Measurements from ENCODE around the gene KMO. TPM values are rescaled to one million over a fixed set of nuclear protein-coding genes. Genes with fewer than 3 reads are reported as not detected.

The KMO gene
- total and polyA plus RNA-seq, 12 donors, result 0.41 to 3.6 (median 1.6) TPM

- 0 to 1% (median 0%) methylated on average over 15 to 42 of the region's 42 CpGs for WGBS, 4 donors
- intact Hi-C loops (cut with DNase I), result no loop called here
Measured at GRCh38 chr1:241639623-241640148, 107.5 kb downstream of the KMO start.

GRCh38 chr1:241640149-241640866 lies 108.1 kb downstream of the KMO start, which contains the start of the genes CHML and OPN3:
Gene CHML (minus strand): TSS chr1:241640369. CDS start chr1:241635766, 4,603 bp downstream.
Gene OPN3 (minus strand): TSS chr1:241640369. CDS start chr1:241640254, 115 bp downstream.
- WGBS, 4 donors, result 4 to 24% (median 8%) methylated on average over 14 to 81 of the region's 81 CpGs
- TF ChIP-seq POLR2A (IDR thresholded peaks at IDR 0.05), result peak; percentile 90 to 96
- TF ChIP-seq, protein P1, sequence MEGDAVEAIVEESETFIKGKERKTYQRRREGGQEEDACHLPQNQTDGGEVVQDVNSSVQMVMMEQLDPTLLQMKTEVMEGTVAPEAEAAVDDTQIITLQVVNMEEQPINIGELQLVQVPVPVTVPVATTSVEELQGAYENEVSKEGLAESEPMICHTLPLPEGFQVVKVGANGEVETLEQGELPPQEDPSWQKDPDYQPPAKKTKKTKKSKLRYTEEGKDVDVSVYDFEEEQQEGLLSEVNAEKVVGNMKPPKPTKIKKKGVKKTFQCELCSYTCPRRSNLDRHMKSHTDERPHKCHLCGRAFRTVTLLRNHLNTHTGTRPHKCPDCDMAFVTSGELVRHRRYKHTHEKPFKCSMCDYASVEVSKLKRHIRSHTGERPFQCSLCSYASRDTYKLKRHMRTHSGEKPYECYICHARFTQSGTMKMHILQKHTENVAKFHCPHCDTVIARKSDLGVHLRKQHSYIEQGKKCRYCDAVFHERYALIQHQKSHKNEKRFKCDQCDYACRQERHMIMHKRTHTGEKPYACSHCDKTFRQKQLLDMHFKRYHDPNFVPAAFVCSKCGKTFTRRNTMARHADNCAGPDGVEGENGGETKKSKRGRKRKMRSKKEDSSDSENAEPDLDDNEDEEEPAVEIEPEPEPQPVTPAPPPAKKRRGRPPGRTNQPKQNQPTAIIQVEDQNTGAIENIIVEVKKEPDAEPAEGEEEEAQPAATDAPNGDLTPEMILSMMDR (IDR thresholded peaks at IDR 0.05), result no peak

More at GRCh38 chr1:241639623-241640148, 107.5 kb downstream of the KMO start:
- H3K27me3 ChIP-seq, result no peaks in the 10 kb centered on the region
- peaks cover 11 to 15% of the 10 kb centered on the region in 2 donors for H3K4me1 ChIP-seq (replicated peaks in 1 of 2)
- no peaks in the 10 kb centered on the region for H3K36me3 ChIP-seq (replicated peaks in 1 of 2)
- H3K27ac ChIP-seq, result peak overlapping the region in 4 of 5 donors; percentile 65 to 89 (median 76)
- TF ChIP-seq, protein P1 (IDR thresholded peaks at IDR 0.05), result peak in 1 of 6 experiments; percentile 33
- no peak for TF ChIP-seq POLR2A (IDR thresholded peaks at IDR 0.05)
- H3K4me3 ChIP-seq, result peak overlapping the region; percentile 29 to 97 (median 71)
- DNase-seq, result peak in 5 of 7 donors; percentile 36 to 63 (median 44)
- H3K9me3 ChIP-seq (replicated peaks in 1 of 3), result no peaks in the 10 kb centered on the region

GRCh38 chr1:241640867-241641622 lies 108.9 kb downstream of the KMO start:
- TF ChIP-seq POLR2A (IDR thresholded peaks at IDR 0.05), result no peak
- TF ChIP-seq, protein P1 (IDR thresholded peaks at IDR 0.05), result no peak
- H3K9me3 ChIP-seq (replicated peaks in 1 of 3), result no peaks in the 10 kb centered on the region
- H3K4me1 ChIP-seq (replicated peaks in 1 of 2), result peaks cover 15 to 19% of the 10 kb centered on the region in 2 donors
- intact Hi-C loops (cut with DNase I), result no loop called here
- DNase-seq, result no peak
- H3K36me3 ChIP-seq (replicated peaks in 1 of 2), result no peaks in the 10 kb centered on the region
- no peaks in the 10 kb centered on the region for H3K27me3 ChIP-seq
- WGBS, 4 donors, result 90 to 97% (median 92%) methylated on average over 9 of the region's 9 CpGs
- peak overlapping the region in 4 of 5 donors; percentile 32 to 89 (median 68) for H3K27ac ChIP-seq
- H3K4me3 ChIP-seq, result peak overlapping the region in 1 of 4 donors; percentile 97

More at GRCh38 chr1:241640149-241640866, 108.1 kb downstream of the KMO start, which contains the start of the genes CHML and OPN3:
- H3K4me1 ChIP-seq (replicated peaks in 1 of 2), result peaks cover 15% of the 10 kb centered on the region in 2 donors
- H3K27ac ChIP-seq, result peak within 1 kb of the TSS in 4 of 5 donors; percentile 65 to 89 (median 76)
- H3K9me3 ChIP-seq (replicated peaks in 1 of 3), result no peaks in the 10 kb centered on the region
- H3K27me3 ChIP-seq, result no peaks in the 10 kb centered on the region
- intact Hi-C loops (cut with DNase I), result no loop called here
- H3K36me3 ChIP-seq (replicated peaks in 1 of 2), result no peaks in the 10 kb centered on the region
- DNase-seq, result peak; percentile 93 to 97 (median 95)
- peak within 1 kb of the TSS; percentile 29 to 97 (median 71) for H3K4me3 ChIP-seq

Measured in adrenal gland (tissue), 12 donors.